ENCODE measurements around the gene PJVK.

DNA sequence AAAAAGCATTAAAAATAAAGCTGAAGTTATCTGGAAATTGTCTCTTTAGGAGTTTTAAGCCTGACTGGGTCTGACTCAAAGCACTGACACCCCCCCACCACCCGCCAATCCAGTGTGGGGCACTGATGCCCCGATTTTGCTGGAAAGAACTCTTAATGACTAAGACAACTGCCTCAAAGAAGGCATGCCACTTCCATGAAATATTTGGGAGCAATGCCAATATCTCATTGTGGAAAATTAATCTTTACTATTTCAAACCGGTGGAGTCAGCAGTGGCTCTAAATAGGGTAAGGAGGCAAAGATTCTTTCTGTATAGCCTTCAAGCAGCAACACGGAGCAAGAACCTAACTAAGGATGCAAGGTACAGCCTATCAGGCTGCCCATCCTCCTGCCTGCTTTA is 22.8 kb downstream of the PJVK start:
- TF ChIP-seq RARB (CRISPR knock-in tag; IDR thresholded peaks at IDR 0.05) (no peak), GLIS3 (CRISPR knock-in tag; IDR thresholded peaks at IDR 0.05) (no peak), PATZ1 (CRISPR knock-in tag; IDR thresholded peaks at IDR 0.05; ENCODE audit: borderline replicate concordance) (no peak), ZFP3 (CRISPR knock-in tag; IDR thresholded peaks at IDR 0.05) (no peak)
- TF ChIP-seq, protein P1, sequence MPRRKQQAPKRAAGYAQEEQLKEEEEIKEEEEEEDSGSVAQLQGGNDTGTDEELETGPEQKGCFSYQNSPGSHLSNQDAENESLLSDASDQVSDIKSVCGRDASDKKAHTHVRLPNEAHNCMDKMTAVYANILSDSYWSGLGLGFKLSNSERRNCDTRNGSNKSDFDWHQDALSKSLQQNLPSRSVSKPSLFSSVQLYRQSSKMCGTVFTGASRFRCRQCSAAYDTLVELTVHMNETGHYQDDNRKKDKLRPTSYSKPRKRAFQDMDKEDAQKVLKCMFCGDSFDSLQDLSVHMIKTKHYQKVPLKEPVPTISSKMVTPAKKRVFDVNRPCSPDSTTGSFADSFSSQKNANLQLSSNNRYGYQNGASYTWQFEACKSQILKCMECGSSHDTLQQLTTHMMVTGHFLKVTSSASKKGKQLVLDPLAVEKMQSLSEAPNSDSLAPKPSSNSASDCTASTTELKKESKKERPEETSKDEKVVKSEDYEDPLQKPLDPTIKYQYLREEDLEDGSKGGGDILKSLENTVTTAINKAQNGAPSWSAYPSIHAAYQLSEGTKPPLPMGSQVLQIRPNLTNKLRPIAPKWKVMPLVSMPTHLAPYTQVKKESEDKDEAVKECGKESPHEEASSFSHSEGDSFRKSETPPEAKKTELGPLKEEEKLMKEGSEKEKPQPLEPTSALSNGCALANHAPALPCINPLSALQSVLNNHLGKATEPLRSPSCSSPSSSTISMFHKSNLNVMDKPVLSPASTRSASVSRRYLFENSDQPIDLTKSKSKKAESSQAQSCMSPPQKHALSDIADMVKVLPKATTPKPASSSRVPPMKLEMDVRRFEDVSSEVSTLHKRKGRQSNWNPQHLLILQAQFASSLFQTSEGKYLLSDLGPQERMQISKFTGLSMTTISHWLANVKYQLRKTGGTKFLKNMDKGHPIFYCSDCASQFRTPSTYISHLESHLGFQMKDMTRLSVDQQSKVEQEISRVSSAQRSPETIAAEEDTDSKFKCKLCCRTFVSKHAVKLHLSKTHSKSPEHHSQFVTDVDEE (CRISPR knock-in tag; IDR thresholded peaks at IDR 0.05), result no peak
